ENCODE data around the gene SIRT4. TPM values are rescaled to one million over a fixed set of nuclear protein-coding genes. Genes with fewer than 3 reads are reported as not detected.

SIRT4 gene, protein sequence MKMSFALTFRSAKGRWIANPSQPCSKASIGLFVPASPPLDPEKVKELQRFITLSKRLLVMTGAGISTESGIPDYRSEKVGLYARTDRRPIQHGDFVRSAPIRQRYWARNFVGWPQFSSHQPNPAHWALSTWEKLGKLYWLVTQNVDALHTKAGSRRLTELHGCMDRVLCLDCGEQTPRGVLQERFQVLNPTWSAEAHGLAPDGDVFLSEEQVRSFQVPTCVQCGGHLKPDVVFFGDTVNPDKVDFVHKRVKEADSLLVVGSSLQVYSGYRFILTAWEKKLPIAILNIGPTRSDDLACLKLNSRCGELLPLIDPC
- 0.49 to 0.99 TPM (median 0.80 TPM) in 5 replicates for total RNA-seq (2022; extraction: Qiagen RNA extraction; ENCODE audit: low read depth)

DNA sequence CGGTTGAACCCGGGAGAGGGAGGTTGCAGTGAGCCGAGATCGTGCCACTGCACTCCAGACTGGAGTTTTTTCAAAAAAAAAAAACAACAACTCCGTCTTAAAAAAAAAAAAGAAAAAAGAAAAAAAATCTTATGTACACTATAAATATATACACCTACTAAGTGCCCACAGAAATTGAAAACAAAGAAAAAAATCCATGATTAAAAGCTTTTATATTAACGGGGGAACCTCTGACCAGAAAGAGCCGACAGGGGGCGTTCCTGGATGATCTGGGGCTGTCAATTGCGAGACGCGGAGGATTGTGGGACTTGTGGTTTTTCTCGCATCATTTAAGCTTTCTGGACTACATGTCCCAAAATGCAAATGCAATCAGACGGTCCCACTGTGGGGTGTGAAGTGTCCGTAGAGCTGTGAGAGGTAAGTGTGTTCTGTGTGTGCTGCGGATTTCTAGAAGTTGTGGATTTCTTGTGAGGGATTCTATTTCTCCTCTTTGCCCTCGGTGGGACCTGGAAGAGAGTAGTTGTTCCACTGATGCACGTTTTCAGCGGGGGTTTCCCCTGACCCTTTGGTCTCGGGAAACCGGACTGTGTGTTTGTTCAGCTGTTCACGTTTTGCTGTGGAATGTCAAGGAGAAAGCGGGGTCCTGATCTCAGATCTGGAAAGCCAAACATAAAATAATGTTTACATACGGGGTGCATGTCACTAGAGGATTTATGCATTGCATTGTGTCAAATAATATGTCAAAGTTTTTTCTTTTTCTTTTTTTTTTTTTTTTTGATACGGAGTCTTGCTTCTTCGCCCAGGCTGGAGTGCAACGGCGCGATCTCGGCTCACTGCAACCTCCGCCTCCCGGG is at the start of gene SIRT4:
SIRT4 (plus strand) TSS at position 360 of the 854 bp plus-strand sequence. CDS start 1,241 bp downstream, outside the sequence.

DNA sequence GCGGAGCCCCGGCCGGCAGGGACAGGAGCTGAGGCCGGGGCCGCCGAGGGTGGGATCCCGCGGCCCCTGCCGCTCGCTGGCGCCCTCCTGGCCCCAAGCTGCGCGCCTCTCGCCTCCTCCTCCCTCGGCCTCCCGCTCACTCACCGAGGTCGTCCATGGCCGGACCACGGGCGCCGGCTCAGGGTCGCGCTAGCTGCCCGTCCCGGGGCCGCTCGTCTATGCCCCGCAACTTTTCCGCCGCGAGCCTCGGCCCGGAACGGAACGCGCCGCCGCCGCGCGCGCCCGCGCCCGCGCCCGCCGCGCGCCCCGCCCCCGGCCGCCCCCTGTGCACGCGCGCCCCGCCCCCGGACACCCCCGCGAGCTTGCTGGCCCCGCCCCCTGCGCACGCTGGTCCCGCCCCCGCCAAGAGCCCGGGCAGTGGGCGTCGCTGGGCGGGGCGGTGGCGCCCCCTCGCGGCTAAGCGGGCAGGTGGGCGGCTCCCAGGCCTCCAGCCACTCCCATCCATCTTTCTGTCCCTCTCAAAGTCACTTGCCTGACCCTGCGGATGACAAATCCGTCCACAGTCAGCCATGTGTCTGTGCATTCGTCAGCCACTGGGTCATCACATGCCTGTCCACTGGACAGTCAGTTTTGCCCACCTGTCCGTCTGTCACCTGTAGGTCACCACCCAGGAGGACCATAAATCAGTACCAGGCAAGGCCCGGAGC is 36.5 kb upstream of the SIRT4 start, which contains the start of gene PXN:
PXN (minus strand) TSS at position 258 of the 707 bp plus-strand sequence; CDS start at position 157, 101 bp downstream.

DNA sequence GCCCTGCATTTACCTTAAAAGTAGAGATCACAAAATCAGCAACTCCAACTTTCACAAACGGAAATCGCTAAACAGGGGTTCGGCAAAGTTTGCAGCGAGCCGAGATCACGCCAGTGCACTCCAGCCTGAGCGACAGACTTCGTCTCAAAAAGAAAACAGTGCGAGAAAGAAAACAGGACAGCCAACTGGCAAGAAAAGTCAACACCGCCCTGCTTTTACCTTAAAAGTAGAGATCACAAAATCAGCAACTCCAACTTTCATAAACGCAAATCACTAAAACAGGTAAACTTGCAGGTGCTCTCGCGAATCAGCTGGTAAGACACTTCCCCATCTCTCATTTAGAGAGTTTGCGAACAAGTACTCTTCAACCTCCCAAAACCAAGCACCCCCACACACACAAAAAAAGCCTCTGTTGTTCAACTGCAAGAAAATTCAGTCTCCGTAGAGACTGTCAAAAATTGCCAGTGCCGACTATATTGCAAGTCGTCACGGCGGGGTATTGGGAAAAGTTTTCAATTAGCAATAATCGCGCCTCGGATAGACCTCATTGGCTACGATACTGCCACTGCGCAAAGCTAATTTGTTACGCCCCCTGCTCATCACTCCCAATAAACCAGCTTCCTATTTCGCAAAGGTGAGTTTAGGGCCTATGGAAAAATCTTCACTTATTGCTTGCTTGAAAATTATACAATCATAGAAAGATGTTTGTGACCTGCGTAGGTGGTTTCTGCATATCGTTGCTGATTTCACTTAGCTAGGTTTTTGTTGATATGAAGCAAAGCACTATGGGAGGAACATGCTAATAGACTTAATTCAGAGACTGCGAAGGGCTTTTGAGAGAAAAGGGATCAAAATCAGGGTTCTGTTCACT is 9.2 kb upstream of the SIRT4 start, which contains the start of gene RNU4-1:
RNU4-1 (minus strand) TSS at position 577 of the 871 bp plus-strand sequence.

DNA sequence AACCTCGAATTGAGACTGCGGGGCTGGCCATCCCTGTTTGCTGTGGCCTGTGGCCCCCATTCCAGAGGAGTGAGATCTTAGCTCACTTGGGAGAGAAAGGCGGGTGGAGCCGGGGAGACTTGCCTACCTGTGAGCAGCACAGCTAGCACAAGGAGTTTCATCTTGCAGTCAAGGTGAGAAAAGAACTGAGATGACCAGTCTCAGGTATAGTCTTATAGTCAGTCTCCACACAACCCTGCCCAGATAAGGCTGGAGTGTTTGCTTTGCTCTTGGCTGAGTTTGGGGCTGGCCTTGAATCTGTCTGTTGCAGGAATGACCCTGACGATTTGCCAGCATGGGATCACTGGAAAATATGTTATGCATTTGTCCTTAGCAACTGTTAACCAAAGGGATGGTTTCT is 25.5 kb downstream of the SIRT4 start, which contains the start of gene PLA2G1B:
PLA2G1B (minus strand) TSS at position 187 of the 400 bp plus-strand sequence; CDS start at position 161, 26 bp downstream.

Other genes starting within 250 kb of the SIRT4 start
- 59.8 to 77.1 TPM (median 73.2 TPM) in 5 replicates for gene RAB35, start 185.6 kb upstream of the SIRT4 start, total RNA-seq (2022; extraction: Qiagen RNA extraction; ENCODE audit: low read depth)
- gene GCN1, start 107.6 kb upstream of the SIRT4 start, total RNA-seq (2022; extraction: Qiagen RNA extraction; ENCODE audit: low read depth): 47.7 to 60.9 TPM (median 56.5 TPM) in 5 replicates
- 3,316 to 3,538 TPM (median 3,483 TPM) in 5 replicates for gene RPLP0, start 101.2 kb upstream of the SIRT4 start, total RNA-seq (2022; extraction: Qiagen RNA extraction; ENCODE audit: low read depth)
- 153 to 186 TPM (median 160 TPM) in 5 replicates for gene PXN, start 36.6 kb upstream of the SIRT4 start, total RNA-seq (2022; extraction: Qiagen RNA extraction; ENCODE audit: low read depth)
- gene RNU4-2, start 10.4 kb upstream of the SIRT4 start, total RNA-seq (2022; extraction: Qiagen RNA extraction; ENCODE audit: low read depth): 9.9 TPM in 1 of 5 replicates, not detected in the others
- gene RNU4-1, start 9.1 kb upstream of the SIRT4 start, total RNA-seq (2022; extraction: Qiagen RNA extraction; ENCODE audit: low read depth): not detected in 5 replicates
- not detected in 5 replicates for gene PLA2G1B, start 25.5 kb downstream of the SIRT4 start, total RNA-seq (2022; extraction: Qiagen RNA extraction; ENCODE audit: low read depth)
- gene MSI1, start 66.8 kb downstream of the SIRT4 start, total RNA-seq (2022; extraction: Qiagen RNA extraction; ENCODE audit: low read depth): 0.59 to 1.6 TPM (median 1.4 TPM) in 5 replicates
- gene COX6A1, start 135.8 kb downstream of the SIRT4 start, total RNA-seq (2022; extraction: Qiagen RNA extraction; ENCODE audit: low read depth): 693 to 941 TPM (median 821 TPM) in 5 replicates
- 68.9 to 80.8 TPM (median 75.7 TPM) in 5 replicates for gene TRIAP1, start 144.1 kb downstream of the SIRT4 start, total RNA-seq (2022; extraction: Qiagen RNA extraction; ENCODE audit: low read depth)
- gene GATC, start 144.1 kb downstream of the SIRT4 start, total RNA-seq (2022; extraction: Qiagen RNA extraction; ENCODE audit: low read depth): 21.4 to 28.1 TPM (median 24.7 TPM) in 5 replicates
- gene SRSF9, start 167.4 kb downstream of the SIRT4 start, total RNA-seq (2022; extraction: Qiagen RNA extraction; ENCODE audit: low read depth): 185 to 248 TPM (median 226 TPM) in 5 replicates
- gene DYNLL1, start 193.8 kb downstream of the SIRT4 start, total RNA-seq (2022; extraction: Qiagen RNA extraction; ENCODE audit: low read depth): 587 to 709 TPM (median 639 TPM) in 5 replicates
- gene COQ5, start 226.8 kb downstream of the SIRT4 start, total RNA-seq (2022; extraction: Qiagen RNA extraction; ENCODE audit: low read depth): 26.4 to 31.3 TPM (median 27.1 TPM) in 5 replicates
- 101 to 111 TPM (median 104 TPM) in 5 replicates for gene RNF10, start 232.0 kb downstream of the SIRT4 start, total RNA-seq (2022; extraction: Qiagen RNA extraction; ENCODE audit: low read depth)

Measured in A549 treated with RU486 at 1 μM for 4 hours (cell line).